SIG-M5 (cell line): ENCODE results near the gene ROCK2.
"Not testable (repeated sequence)": the region's sequence is repeated elsewhere in the genome, so short reads cannot be mapped to it uniquely, and the experiment has no call there.

ENCODE experiments used
- DNase-seq: peaks from one replicate; lab custom pipeline; 2025; lab: John Stamatoyannopoulos, UW

The ROCK2 gene

DNA sequence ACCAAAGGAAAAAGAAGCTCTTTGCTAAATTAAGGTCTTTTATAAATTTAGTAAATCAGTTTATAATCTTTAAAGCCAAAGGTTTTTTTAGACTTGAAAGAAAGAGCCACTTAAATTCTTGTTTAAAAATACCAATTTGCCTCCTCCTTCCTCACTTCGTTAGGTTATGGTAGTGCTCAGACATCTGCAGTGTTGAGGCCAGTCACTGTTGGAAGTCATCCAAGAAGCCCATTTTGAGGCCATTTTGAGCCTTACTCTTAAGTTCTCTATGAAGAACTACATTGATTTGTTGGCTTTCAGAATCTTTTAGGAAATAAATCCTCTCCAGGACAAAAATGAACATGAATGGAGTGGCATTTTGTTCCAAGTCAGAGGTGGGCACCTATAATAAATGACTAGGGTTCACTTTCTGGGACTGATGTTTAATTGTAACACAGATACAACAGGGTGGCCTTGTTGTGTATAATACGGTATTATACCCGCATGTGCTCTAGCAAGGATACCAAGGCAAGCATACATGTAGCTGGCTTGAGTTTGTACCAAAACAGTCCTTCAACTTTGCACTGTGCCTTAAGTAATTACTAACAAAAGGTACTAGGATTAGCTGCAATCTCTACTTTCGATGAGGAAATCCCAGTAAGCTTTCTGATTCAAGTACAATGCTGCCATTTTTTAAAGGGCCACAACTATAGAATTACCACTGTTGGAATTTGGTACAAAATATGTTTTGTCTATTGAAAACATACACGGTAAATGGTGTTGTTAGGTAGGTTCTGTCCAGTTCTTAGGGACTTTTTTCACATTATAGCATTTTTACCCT is 166.4 kb downstream of the ROCK2 start:
- DNase-seq: no peak

DNA sequence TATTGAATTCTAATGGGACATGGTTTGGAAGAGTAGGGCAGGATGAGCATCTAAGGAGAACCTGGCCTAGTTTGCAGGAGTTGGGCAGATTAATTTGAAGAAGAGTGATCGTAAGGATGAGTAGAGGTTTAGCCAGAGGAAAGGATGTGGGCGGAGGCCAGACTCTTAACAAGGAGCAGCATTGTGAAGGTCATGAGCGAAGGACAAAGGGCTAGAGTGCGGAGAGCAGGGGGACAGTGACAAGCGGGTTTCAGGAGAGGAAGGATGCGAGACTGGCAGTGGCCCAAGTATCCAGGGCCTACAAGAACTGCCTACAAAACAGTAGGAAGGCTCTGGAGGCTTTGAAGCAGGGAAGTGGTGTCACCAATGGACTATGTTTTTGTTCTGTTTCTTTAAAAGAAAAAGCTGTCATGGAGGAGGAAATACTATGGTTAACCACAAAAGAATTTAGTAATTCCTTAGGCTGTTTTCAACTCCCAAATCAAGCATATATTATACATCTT is 169.1 kb downstream of the ROCK2 start:
- DNase-seq: no peak

DNA sequence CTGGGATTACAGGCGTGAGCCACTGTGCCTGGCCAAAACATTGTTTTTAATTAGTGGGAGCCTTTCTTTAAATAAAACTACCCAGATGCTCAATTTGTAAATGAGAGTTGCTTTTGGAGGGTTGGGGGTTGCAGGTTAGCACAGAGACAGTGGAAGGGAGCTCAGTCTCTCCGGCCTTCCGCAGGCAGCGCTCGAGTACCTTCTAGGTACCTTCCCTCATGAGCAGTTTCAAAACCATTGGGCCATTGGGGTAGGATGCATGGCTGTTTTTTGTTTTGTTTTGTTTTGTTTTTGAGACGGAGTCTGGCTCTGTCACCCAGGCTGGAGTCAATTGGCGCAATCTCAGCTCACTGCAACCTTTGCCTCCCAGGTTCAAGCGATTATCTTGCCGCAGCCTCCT is 170.2 kb downstream of the ROCK2 start:
- no peak for DNase-seq

DNA sequence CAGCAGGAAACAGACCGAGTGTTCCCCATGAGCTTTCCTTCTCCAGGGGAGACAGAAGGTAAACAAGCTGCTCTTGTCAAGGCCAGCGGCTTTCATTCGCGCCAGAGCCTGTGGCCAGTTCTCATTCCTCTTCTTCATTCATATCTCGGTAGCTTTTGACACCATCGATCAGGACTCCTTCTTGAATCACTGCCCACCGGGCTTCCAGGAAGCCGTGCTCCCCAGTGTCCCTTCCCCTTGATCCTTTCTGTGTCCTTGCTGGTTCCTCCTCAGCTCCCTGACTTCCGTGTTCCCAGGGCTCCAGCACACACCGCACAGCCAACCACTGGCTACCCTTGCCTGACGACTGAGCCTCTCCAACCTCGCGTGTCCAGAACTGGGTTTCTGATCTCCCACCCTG is 175.1 kb downstream of the ROCK2 start:
- no peak for DNase-seq

DNA sequence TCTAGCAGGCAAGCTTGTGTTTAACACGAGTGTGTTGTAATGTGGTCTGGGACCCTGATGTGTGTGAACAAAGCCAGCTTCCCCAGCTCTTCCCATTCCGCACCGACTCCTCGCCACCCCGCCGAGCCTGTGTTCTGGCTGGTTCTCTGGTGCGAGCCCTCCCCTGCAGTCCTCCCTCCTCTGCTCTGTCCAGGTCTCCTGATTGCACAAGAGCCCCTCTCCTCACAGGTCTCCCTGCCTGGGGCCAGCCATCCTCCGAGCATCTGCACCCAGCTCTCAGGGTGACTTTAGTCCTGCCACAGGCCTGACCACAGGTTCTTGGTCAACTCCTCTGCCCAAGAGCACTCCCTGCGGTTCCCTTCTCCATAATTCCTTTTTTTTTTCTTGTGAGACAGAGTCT is 175.9 kb downstream of the ROCK2 start:
- no peak for DNase-seq

DNA sequence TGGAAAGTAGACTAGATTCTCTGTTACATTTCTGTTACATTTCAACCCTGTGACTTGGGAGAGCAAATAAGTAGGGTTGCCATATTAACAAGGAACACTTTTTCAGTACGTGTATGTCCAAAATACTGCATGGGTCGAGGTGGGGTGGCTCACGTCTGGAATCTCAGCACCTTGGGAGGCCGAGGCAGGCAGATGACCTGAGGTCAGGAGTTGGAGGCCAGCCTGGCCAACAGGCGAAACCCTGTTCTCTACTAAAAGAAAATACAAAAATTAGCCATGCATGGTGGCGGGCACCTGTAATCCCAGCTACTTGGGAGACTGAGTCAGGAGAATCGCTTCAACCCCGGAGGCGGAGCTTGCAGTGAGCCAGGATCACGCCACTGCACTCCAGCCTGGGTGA is 178.0 kb downstream of the ROCK2 start:
- DNase-seq: no peak

DNA sequence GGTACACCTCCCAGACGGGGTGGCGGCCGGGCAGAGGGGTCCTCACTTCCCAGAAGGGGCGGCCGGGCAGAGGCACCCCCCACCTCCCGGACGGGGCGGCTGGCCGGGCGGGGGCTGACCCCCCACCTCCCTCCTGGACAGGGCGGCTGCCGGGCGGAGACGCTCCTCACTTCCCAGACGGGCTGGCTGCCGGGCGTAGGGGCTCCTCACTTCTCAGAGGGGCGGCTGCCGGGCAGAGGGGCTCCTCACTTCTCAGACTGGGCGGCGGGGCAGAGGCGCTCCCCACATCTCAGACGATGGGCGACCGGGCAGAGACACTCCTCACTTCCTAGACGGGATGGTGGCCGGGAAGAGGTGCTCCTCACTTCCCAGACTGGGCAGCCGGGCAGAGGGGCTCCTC is 179.4 kb downstream of the ROCK2 start:
- DNase-seq: not testable (repeated sequence)

DNA sequence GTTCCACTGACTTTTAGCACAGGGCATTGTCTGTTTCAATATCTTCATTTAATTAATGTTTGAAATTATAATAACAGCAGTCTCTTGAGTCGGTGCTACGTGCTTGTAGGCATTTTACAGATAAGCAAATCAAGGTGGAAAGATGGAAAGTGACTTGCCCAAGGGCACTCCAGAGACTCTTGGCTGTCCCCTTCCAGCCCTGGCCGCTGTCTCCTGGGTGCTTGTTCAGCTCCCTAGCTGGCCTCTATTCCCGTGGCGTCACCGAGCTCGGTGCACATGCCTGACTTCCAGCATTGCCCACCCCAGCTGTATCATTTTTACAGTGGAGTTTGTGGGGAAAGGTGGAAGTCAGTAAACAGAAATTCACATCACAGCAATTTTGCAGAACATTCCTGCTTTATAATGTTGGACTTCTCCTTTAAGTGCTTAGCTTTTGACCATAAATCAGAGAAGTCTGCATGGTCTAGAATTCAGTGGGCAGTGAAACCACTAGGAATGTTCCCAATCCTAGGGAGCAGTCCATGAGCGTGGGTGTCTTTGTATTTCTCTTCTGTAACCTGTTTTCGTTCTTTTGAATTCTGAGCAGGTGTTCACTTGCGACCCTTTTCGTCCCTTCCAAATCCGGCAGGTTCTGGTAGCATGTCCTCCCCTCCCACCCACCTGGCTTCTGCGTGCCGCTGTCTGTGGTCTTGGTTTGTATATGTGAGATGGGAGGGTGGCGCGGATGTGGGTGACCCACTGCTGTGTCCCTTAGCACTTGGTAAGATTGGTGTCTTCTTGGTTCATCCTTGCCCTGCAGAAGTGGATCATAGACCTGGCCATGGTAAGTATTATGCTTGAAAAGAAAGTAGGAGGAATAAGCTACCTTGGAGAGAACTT is 180.8 kb downstream of the ROCK2 start:
- no peak for DNase-seq

DNA sequence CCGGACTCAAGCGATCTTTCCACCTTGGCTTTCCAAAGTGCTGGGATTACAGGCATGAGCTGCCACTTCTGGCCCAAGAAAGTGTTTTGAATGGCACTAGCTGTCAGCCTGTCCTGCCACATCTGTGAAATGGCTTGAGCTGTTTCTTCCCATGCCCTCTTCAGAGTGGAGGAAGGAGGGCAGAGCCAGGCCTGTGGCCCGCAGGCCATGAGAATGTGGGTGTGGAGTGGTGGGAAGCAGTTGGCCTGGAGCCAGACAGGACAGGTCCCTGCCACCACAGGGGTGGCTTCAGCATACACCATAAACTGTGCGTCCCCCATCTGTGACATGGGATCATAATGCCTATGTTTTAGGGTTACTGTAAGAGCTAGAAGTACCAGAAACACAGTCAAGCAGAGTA is 182.7 kb downstream of the ROCK2 start:
- no peak for DNase-seq

DNA sequence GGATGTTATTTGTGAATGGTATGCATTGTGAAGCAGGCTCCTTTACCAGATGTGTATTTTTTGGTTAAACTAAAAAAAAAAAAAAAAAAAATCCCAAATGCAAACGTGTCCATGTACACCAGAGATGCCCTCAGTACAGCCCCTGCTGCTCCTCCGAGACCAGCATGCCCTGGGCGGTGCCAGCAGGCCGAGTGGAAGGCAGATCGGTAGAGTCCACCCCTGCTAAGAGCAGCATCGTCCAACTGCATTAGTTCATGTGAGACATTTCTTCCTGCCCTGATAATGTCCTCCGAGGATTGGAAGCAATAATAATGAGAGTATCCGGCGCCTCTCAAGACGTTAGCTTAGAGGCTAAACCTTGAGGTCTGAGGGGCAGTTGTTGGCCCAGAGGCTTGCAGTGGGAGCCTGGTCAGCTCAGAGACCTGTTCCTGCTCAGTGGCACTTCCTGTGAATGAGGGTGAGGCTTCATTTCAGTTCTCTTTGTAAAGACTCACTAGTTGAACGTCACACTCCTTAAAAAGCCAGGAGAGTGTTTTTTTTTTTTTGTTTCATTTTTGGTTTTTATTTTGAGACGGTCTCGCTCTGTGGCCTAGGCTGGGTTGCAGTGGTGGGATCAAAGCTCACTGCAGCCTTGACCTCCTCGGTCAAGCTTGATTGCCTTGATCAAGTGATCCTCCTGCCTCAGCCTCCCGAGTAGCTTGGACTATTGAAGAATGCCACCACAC is 183.5 kb downstream of the ROCK2 start:
- no peak for DNase-seq

DNA sequence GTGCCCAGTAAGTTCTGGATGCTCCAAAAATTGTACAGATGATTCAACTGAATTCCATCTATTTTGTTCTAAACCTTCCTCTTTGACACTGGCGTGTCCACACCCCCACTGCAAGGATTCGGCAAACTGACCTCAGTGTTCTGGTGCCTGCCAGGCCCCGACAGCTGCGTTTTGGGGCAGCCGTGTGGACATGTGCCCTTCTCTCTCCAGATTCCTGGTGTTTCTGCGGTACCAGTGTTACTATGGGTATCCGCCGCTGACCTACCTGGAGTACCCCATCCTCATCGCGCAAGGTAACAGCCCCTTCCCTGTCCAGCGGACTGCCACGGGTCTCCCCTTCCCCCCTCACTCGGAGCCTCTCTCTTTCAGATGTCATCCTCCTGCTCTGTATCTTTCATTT is 184.2 kb downstream of the ROCK2 start:
- DNase-seq: no peak

DNA sequence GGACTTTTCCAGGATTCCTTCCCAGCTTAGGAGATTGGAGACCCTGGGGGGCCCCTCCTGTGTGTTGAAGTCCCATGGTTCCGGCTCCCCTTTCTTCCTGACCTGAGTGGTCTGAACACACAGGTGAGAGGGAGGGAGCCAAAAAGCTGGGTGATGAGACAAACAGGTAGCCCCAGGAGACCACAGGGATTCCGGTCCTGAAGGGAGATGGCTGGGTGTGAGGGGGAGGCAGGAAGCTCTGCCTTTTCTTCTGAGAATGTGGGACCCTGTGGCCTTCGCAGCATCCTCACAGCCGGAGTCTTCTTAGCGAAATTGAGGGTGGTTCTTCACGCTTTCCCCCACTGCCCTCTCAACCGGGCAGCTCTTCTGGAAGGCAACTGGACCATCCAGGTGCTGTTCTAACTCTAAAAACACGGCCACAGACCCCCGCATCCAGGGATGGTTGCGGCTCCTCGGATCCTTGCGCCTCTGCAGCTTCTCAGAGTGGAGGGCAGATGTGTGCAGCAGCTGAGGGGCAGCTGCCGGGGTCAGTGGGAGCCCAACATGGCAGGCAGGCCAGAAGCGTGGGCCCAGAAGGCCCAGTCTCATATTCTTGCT is 184.8 kb downstream of the ROCK2 start:
- DNase-seq: no peak

DNA sequence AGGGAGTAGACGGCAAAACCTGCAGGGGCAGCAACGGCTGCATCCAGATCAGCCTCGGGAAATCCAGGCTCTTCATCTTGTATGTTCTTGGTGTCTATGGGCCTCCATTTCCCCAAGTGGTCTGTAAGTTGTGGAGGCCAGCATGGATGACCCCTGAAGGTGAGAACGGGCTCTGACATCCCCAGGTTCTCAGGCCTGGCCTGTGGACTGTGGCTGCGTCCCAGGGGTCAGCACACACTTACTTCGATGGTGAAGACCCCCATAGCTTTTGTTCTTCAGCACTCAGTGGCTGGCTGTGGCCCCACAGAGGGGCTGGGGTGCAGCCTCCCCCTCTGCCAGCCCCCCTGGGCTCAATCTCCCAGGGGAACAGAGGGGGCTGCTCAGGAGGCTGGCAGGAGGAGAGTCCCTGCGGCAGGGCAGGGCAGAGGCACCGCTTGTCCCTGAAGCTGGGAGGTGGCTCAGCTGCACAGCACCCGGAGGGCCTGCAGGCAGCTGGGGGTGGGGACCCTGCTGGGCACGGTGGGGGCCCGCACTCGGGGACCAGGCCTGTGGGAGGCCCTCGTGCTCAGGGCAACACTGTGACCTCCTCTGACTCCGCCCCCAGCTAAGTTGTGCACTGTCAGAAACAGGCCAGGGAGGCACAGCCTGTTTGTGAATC is 185.4 kb downstream of the ROCK2 start:
- DNase-seq: no peak

DNA sequence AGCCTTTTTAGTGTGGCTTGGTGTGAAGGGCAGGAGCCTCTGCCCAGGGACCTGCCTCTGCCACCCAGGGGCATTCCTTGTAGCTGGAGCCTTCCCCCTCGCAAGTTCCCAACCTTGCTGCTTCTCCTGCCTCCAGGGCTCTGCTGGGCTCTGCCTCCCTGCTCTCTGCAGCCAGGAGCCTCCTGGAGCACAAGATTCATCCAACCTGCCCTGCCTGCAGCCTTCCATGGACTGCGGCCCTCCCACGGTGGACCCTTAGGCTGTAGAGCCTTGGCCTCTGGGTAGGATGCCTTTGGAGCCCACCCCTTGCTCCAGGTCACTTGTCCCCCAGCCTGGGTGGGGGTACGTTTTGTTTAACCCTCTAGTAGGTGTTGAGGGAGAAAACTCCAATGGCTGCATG is 186.7 kb downstream of the ROCK2 start:
- DNase-seq: no peak

DNA sequence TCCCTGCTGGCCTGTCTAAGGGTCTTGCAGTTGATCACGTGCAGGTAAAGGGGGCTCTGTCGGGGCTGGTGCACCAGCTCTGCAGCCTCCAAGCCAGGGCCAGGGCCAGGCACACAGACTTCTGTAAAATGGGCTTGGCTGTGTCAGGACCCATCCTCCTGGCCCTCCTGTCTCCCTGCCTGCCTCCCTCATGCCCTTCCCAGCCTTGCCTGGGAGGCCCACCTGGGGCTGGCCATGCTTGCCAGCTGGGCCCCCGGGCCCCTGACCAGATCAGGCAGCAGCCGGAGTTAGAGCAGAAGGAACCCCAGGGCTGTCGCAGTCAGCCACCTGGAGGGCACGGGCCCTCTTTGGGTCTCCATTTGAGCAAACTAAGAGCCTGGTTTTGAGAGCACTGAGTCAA is 187.1 kb downstream of the ROCK2 start:
- DNase-seq: no peak

DNA sequence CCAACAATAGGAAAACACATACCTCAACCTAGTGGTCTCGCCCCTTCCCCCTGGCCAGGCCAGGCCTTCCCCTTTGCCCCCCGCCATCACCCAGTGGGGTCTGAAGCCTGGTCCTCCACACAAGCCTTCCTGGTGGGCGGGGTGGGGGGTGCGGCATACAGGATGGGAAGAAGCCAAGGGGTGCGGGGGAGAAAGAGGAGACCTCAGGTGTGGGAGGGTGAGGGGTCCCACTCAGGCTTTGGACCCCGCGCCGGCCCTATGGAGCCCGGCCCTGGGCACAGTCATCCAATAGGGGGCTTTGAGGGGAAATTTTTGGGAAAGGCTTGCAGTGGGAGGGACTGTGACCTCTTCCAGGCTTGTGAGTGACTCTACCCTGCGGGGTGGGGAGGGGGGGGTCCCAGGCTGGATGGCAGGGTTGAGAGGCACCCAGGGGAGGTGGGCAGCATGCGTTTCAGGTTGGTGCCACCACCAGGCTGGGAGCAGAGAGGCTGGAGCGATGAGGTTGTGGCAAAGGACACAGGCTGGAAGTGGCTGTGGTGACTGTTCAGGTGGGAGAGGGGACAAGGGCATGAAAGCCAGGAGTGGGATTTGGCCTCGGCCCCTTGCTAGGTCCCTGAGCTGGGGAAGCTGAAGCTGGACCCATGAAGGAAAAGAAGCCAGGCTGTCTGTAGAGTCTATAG is 187.9 kb downstream of the ROCK2 start:
- DNase-seq: no peak

DNA sequence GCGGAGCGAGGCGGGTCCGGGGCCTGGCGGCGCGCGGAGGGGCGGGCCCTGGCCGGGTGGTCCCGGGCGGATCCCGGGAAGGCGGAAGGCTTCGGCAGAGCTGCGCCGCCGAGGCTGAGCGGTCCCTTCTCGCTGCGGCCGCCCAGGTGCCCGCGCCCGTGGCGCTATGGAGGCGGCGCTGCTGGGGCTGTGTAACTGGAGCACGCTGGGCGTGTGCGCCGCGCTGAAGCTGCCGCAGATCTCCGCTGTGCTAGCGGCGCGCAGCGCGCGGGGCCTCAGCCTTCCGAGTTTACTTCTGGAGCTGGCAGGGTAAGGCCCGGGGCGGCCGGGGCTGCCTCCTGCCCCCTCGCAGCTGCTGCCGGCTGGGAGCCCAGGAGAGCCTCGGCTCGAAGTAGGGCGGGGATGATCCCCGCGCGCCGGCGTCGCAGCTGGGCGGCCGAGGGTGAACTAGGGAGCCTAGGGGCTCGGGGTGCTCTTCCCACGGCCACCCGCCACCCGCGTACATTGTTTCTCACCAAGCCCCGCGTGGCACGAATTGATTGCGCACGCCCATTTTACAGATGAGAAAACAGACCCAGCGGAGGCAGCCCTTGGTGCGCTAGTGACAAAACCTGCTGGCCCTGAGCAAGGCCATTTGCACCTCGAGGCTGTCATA is 188.9 kb downstream of the ROCK2 start, which contains the start of gene SLC66A3:
Gene SLC66A3 (plus strand): TSS at position 87 of the 655 bp plus-strand sequence. CDS start 80 bp downstream, at position 167.
- DNase-seq: no peak

DNA sequence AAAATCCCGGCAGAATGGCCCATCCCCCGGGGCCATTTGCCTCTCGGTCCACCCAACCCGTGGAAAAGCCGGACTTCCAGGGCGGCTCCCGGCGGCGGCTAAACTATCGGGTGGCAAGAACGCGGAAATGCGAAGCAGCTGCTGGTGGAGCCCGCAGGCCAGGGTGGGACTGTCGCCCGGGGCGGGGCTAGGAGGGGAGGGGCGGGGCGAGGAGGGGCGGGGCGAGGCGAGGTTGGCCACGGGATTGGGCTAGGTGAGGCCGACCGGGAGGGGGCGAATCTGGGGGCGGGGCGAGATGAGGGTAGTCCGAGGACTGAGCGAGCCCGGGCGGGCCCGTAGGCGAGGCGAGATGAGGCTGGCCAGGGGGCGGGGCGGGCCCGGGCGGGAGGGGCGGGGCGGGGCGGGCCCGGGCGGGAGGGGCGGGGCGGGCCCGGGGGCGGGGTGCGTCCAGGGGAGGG is 189.5 kb downstream of the ROCK2 start:
- DNase-seq: peak; percentile 24

DNA sequence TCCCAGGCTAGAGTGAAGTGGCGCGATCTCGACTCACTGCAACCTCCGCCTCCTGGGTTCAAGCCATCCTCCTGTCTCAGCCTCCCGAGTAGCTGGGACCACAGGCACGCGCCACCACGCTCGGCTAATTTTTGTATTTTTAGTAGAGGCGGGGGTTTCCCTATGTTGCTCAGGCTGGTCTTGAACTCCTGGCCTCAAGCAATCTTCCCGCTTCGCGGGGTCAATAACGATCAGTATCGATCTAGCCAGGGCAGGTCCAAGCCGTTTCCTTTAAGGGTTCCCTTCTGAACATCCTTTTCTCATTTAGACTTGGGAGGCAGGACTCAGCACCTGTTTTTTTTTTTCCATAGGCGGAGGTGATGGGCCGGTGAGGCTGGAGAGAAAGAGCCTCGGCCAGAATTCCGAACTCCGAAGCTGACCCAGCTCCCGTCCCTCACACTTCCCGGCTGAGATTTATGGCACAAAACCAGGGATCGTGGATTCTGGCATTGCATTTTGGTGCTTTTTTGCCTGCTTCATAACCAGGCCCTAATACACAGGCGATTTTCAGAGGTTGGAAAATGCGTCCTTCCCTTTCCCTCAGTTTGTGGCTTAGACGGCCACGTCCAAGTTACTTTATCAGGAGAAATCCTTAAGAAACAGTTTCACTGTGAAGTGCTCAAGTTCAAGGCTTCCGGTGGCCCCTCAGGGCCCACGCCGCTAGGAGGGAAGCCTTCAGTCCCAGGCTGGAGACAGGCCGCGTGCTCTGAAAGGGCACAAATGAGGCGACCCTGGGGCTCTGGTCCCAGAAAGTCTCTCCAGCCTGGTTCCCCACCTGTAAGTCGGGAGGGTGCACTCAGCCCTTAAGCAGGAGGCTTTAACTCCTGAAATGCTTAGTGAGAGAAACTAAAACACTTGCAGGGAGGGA is 190.2 kb downstream of the ROCK2 start:
- DNase-seq: no peak
